GM12878 (cell line): ENCODE data around the gene LRP1. TPM values are rescaled to one million over a fixed set of nuclear protein-coding genes. Genes with fewer than 3 reads are reported as not detected.

Experiments
- ATAC-seq: fragments of 200-7000 bp; cut with Tn5 transposase; 3 replicates; pipeline ENCODE4 v1.9.1; 2020; ENCODE audit warnings: mild to moderate bottlenecking, moderate library complexity
- BruUV-seq: library from RNA; stranded (reverse); fragments of 400-500 nt; replicated peaks from 2 replicates; lab custom pipeline; 2021; lab: Mats Ljungman, UMichigan
- CTCF ChIA-PET: fragments of 300-600 bp; sonication (Branson Sonifier 250); formaldehyde crosslinking; extraction: SDS; loops from one replicate; lab custom pipeline; 2021; ENCODE audit warnings: inconsistent platforms; lab: Yijun Ruan, JAX
- POLR2A ChIA-PET: fragments of 350-600 bp; formaldehyde crosslinking; extraction: SDS; loops from one replicate; lab custom pipeline; 2021; ENCODE audit warnings: inconsistent platforms; lab: Charles Lee
- RAD21 ChIA-PET: fragments of 300-600 bp; sonication (Branson Sonifier 250); formaldehyde crosslinking; loops from one replicate; lab custom pipeline; 2023; ENCODE audit warnings: antibody characterized with exemption; ENCODE audit not compliant: unreplicated experiment; lab: Charles Lee
- SMC1A ChIA-PET: fragments of 300-600 bp; sonication (Branson Sonifier 250); formaldehyde crosslinking; loops from one replicate; lab custom pipeline; 2023; ENCODE audit not compliant: unreplicated experiment, uncharacterized antibody; lab: Charles Lee
- DNase-seq: peaks from one replicate; pipeline ENCODE4 v3.0.0-alpha.2; 2011; ENCODE audit warnings: low read depth, low spot score
- FAIRE-seq: peaks from 3 replicates; lab custom pipeline; 2011; peaks lifted over from hg19 to GRCh38; lab: Jason Lieb, UNC
- H2AFZ ChIP-seq: 2 replicates; pipeline ENCODE4 v1.6.0; 2011; ENCODE audit warnings: low read depth, low read length, control low read depth; ENCODE audit not compliant: control insufficient read depth
- H3K27ac ChIP-seq: 2 replicates; pipeline ENCODE4 v1.5.1; 2011; ENCODE audit warnings: control low read depth; ENCODE audit not compliant: control insufficient read depth, insufficient read depth
- H3K27me3 ChIP-seq, 2 experiments: replicated peaks in 1 of 2; 2 replicates each; pipeline versions ENCODE4 v1.6.0 to v1.6.1; 2011; ENCODE audit warnings: low read length in 1 of 2; ENCODE audit not compliant: control insufficient read depth in 2 of 2, insufficient read depth in 2 of 2
- H3K36me3 ChIP-seq, 2 experiments: 2 replicates each; pipeline ENCODE4 v1.5.1; 2011; ENCODE audit warnings: low read length in 1 of 2; ENCODE audit not compliant: control insufficient read depth in 2 of 2, insufficient read depth in 2 of 2
- H3K4me1 ChIP-seq: 2 replicates; pipeline ENCODE4 v1.6.1; 2011; ENCODE audit warnings: mild to moderate bottlenecking, low read length, moderate library complexity, mixed read lengths; ENCODE audit not compliant: control insufficient read depth, insufficient read depth
- H3K4me2 ChIP-seq: 2 replicates; pipeline ENCODE4 v1.6.0; 2011; ENCODE audit warnings: control low read depth; ENCODE audit not compliant: control insufficient read depth, insufficient read depth
- H3K4me3 ChIP-seq: fragments of 200-600 bp; sonication (generic); 2 replicates; pipeline ENCODE4 v1.5.1; 2016
- H3K79me2 ChIP-seq: 2 replicates; pipeline ENCODE4 v1.6.0; 2011; ENCODE audit warnings: low read length; ENCODE audit not compliant: control insufficient read depth, insufficient read depth
- H3K9ac ChIP-seq: 2 replicates; pipeline ENCODE4 v1.8.0; 2011; ENCODE audit warnings: low read length, control low read depth, mixed read lengths; ENCODE audit not compliant: control insufficient read depth, insufficient read depth
- H3K9me3 ChIP-seq: replicated peaks from 3 replicates; pipeline ENCODE4 v1.5.1; 2011; ENCODE audit warnings: mild to moderate bottlenecking, low read length; ENCODE audit not compliant: control insufficient read depth, insufficient read depth
- H4K20me1 ChIP-seq: 2 replicates; pipeline ENCODE4 v1.6.0; 2011; ENCODE audit not compliant: control insufficient read depth, insufficient read depth
- BCL11A ChIP-seq: IDR thresholded peaks from 2 replicates; pipeline ENCODE4 v1.6.1; 2011; ENCODE audit warnings: low read depth, low read length
- EED ChIP-seq: sonication (generic); IDR thresholded peaks from 2 replicates; pipeline ENCODE4 v1.6.1; 2016; ENCODE audit warnings: antibody characterized with exemption, low read depth
- FOXM1 ChIP-seq: IDR thresholded peaks from 2 replicates; pipeline ENCODE4 v1.6.1; 2012; ENCODE audit warnings: low read depth, mild to moderate bottlenecking, inconsistent platforms, low read length, moderate library complexity
- PRDM15 ChIP-seq: fragments of 450-650 bp; formaldehyde crosslinking; IDR thresholded peaks from 2 replicates; pipeline ENCODE4 v1.4.0; 2020; ENCODE audit warnings: mild to moderate bottlenecking, moderate library complexity
- STAT3 ChIP-seq: IDR thresholded peaks from 2 replicates; pipeline ENCODE4 v1.6.1; 2011; ENCODE audit warnings: low read depth, low read length, improper control_type of control experiment
- TAF1 ChIP-seq: IDR thresholded peaks from 2 replicates; pipeline ENCODE4 v1.6.1; 2011; ENCODE audit warnings: mild to moderate bottlenecking, low read depth, low read length, borderline replicate concordance
- ZNF24 ChIP-seq: fragments of 450-650 bp; IDR thresholded peaks from 2 replicates; pipeline ENCODE4 v1.6.1; 2017; ENCODE audit warnings: antibody characterized with exemption, mild to moderate bottlenecking
- WGBS: methylation state at CpG from one replicate; pipeline ENCODE4 v1.1.6; 2016; ENCODE audit warnings: low lambda C conversion rate; ENCODE audit not compliant: insufficient replicate concordance, insufficient coverage; ENCODE audit errors: missing lambda C conversion rate; 5-methylcytosine and 5-hydroxymethylcytosine counted together
- in situ Hi-C: fragments of 300-500 bp; cut with MboI; formaldehyde crosslinking; loops from 9 replicates; pipeline ENCODE4 v1.14.3; 2018; ENCODE audit warnings: mixed read lengths
- intact Hi-C: fragments of 100-400 bp; cut with micrococcal nuclease; formaldehyde crosslinking; loops from one replicate; pipeline ENCODE4 v1.14.2; 2022; ENCODE audit not compliant: unreplicated experiment
- polyA plus RNA-seq, 11 experiments: library from polyadenylated mRNA; depleted of rRNA in 4 of 11; unstranded in 6 of 11; stranded (reverse) in 5 of 11; fragments of >200 nt; fragmentation: Nextera tagmentation in 4 of 11; fragmentation: Illumina TruSeq in 1 of 11; extraction: Ambion mirVana in 4 of 11; extraction: Trizol in 1 of 11; gene quantifications; 1 replicate in 1 of 11; 2 replicates in 10 of 11; pipeline versions ENCODE4 v1.2.1 to v1.2.3, GENCODE V29; 2011 to 2016; ENCODE audit warnings: inconsistent platforms in 2 of 11, missing spikeins in 2 of 11, low read depth in 1 of 11
- total RNA-seq, 4 experiments: library from RNA; depleted of rRNA in 3 of 4; stranded (reverse); fragments of >200 nt in 3 of 4; fragmentation: Illumina TruSeq in 1 of 4; extraction: Trizol in 1 of 4; gene quantifications; 2 replicates each; pipeline versions ENCODE4 v1.2.1 to v1.2.3, GENCODE V29; 2013 to 2021
- TF ChIP-seq, protein P1 (sequence below): IDR thresholded peaks from 2 replicates; pipeline ENCODE4 v1.6.1; 2011; ENCODE audit warnings: borderline replicate concordance, low read depth, mild to moderate bottlenecking, moderate library complexity, low read length; ENCODE audit not compliant: insufficient read depth, poor library complexity, severe bottlenecking

Gene LRP1
- total and polyA plus RNA-seq, 10 of the 15 experiments (the other 5 are each of a cell fraction or from before 2014, with no cell fraction given) = under 0.01 to 1.1 (median 0.20) TPM; not detected in 2

GRCh38 chr12:57133013-57133569 is 4.8 kb downstream of the LRP1 start:
- peaks cover 0 to 2% of the 10 kb centered on the region in 2 experiments; a peak in 3 of 4 replicates for H3K27me3 ChIP-seq
- H3K79me2 ChIP-seq = no peaks in the 10 kb centered on the region
- H3K27ac ChIP-seq = no peak overlapping the region
- BruUV-seq = no TSS peak
- intact Hi-C loops (no loop called here), in situ Hi-C loops (no loop called here)
- peaks cover 4% of the 10 kb centered on the region; the same call in 1 of the 2 replicates for H3K4me1 ChIP-seq
- H3K36me3 ChIP-seq = no peaks in the 10 kb centered on the region
- no peak for TF ChIP-seq FOXM1
- no peak for TF ChIP-seq STAT3
- no peak for TF ChIP-seq BCL11A
- TF ChIP-seq TAF1 = no peak
- TF ChIP-seq ZNF24 = no peak
- TF ChIP-seq, protein P1, sequence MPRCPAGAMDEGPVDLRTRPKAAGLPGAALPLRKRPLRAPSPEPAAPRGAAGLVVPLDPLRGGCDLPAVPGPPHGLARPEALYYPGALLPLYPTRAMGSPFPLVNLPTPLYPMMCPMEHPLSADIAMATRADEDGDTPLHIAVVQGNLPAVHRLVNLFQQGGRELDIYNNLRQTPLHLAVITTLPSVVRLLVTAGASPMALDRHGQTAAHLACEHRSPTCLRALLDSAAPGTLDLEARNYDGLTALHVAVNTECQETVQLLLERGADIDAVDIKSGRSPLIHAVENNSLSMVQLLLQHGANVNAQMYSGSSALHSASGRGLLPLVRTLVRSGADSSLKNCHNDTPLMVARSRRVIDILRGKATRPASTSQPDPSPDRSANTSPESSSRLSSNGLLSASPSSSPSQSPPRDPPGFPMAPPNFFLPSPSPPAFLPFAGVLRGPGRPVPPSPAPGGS = no peak
- TF ChIP-seq EED = no peak
- TF ChIP-seq PRDM15 (CRISPR knock-in tag) = no peak
- ATAC-seq (no peak), FAIRE-seq (no peak), DNase-seq (no peak)
- H3K9ac ChIP-seq = no peak overlapping the region
- CTCF ChIA-PET = interaction anchor here (1.0 kb wide), 1 partner anchor 9 kb away, joined by 3 read pairs; no protein-coding TSS in a partner anchor
- H4K20me1 ChIP-seq = no peaks in the 10 kb centered on the region
- no peak overlapping the region for H3K4me3 ChIP-seq
- SMC1A ChIA-PET = no interaction called here
- no peak overlapping the region for H2AFZ ChIP-seq
- POLR2A ChIA-PET = no interaction called here
- 25% methylated on average over 4 of the region's 4 CpGs for WGBS
- H3K4me2 ChIP-seq = no peak overlapping the region
- RAD21 ChIA-PET = no interaction called here
- no peaks in the 10 kb centered on the region for H3K9me3 ChIP-seq
